Measurements from ENCODE around the gene CD34.

DNA sequence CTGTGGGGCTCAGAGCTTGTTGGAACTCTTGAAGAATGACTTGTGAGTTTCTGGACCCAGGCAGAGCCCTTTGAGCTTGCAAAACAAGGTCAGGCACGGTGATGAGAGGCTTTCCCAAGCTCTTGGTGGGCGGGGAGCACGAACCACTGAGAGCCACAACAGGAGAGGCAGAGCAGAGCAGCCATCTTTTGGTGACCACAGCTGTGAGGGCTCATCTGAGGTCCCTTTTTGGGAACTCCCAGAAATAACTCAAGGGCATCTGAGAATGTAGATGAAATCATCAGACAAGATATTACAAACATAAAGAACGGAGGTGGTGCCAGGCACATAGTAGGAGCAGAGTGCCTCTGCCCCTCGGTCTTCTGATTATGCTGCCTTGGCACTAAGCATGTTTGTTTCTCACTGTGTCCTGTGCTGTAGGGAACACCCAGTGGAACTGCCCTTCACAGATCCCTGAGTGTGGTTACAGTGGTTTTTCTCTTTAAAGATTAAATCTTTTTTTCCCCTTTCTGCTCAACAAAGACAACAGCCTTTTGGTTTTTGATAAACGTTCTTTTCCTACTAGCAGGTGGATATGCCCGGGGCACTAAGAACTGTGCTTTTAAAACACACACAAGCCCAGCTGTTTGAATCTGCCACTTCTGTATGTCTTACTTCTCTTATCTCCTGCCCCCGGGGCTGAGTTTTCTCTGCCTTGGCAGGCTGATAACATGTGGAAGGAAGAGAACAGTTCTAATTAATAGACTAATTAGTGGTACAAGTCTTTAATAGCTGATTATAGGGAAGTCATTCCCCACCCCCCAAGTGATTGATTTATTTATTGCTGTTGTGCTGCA is 37.7 kb downstream of the CD34 start:
- TF ChIP-seq TAF1 (IDR thresholded peaks at IDR 0.05; ENCODE audit: low read depth, low read length) = no peak
- TF ChIP-seq POLR2AphosphoS5 (IDR thresholded peaks at IDR 0.05; ENCODE audit: low read depth, low read length) = no peak
- TF ChIP-seq POLR2A (IDR thresholded peaks at IDR 0.05; ENCODE audit: low read depth, low read length) = no peak
- no peak for TF ChIP-seq SPI1 (IDR thresholded peaks at IDR 0.05; ENCODE audit: low read depth, low read length)
- no peak for TF ChIP-seq POU2F2 (IDR thresholded peaks at IDR 0.05; ENCODE audit: low read depth, low read length)
- TF ChIP-seq PAX5 (IDR thresholded peaks at IDR 0.05; ENCODE audit: insufficient read depth, low read length, severe bottlenecking) = no peak
